ENCODE data around the gene NKAIN1.

The NKAIN1 gene

DNA sequence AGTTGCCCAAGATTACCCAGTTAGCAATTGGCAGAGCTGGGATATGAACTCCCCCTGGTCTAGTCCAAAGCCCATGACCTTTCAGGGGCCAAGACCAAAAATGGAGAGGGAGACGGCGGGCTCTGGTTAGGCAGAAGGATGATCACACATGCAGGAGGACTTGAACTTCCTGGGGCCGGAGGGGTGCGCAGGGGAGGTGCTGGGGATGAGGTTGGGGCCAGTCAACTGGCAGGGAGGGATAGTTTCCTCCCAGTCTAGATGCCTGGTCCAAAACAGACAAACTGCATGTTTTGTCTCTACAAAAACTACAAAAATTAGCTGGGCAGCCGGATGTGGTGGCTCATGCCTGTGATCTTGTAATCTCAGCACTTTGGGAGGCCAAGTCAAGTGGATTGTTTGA is 78.1 kb downstream of the NKAIN1 start:
- Mint-ChIP-seq H3K27me3 (peaks cover 4% of the 10 kb centered on the region), H3K4me1 (ENCODE audit: low read depth) (peaks cover 2% of the 10 kb centered on the region), H3K9me3 (no peaks in the 10 kb centered on the region), H3K4me3 (no peak overlapping the region), H3K36me3 (ENCODE audit: low read depth) (no peaks in the 10 kb centered on the region), H3K27ac (no peak overlapping the region)
- no peak for DNase-seq

GRCh38 chr1:31159869-31160611 is 79.6 kb downstream of the NKAIN1 start:
- H3K27ac Mint-ChIP-seq, result no peak overlapping the region
- H3K4me3 Mint-ChIP-seq, result no peak overlapping the region
- peaks cover 3% of the 10 kb centered on the region for H3K36me3 Mint-ChIP-seq (ENCODE audit: low read depth)
- peaks cover 8% of the 10 kb centered on the region for H3K4me1 Mint-ChIP-seq (ENCODE audit: low read depth)
- no peak for DNase-seq
- H3K9me3 Mint-ChIP-seq, result no peaks in the 10 kb centered on the region
- peaks cover 4% of the 10 kb centered on the region for H3K27me3 Mint-ChIP-seq

DNA sequence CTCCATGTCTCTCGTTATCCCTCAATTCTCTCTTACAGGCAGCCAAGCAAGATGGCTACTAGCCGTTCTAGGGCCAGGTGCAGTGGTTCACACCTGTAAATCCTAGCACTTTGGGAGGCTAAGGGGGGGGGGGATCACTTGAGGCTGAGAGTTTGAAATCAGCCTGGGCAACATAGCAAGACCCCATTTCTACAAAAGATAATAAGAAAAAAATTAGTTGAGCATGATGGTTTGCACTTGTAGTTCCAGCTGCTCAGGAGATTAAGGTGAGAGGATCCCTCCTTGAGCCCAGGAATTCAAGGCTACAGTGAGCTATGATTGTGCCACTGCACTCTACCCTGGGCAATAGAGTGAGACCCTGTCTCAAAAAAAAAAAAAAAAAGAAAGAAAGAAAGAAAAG is 80.4 kb downstream of the NKAIN1 start:
- H3K27me3 Mint-ChIP-seq, result peaks cover 4% of the 10 kb centered on the region
- H3K27ac Mint-ChIP-seq, result no peak overlapping the region
- peaks cover 3% of the 10 kb centered on the region for H3K36me3 Mint-ChIP-seq (ENCODE audit: low read depth)
- no peak overlapping the region for H3K4me3 Mint-ChIP-seq
- H3K4me1 Mint-ChIP-seq (ENCODE audit: low read depth), result peaks cover 9% of the 10 kb centered on the region
- DNase-seq, result no peak
- H3K9me3 Mint-ChIP-seq, result no peaks in the 10 kb centered on the region

- Mint-ChIP-seq H3K27me3 (no peaks in the 10 kb centered on the region), H3K27ac (peak overlapping the region; percentile 89), H3K4me3 (peak overlapping the region; percentile 86), H3K4me1 (ENCODE audit: low read depth) (peaks cover 16% of the 10 kb centered on the region), H3K9me3 (no peaks in the 10 kb centered on the region), H3K36me3 (ENCODE audit: low read depth) (peaks cover 3% of the 10 kb centered on the region)
- peak; percentile 83 for DNase-seq
Observed at GRCh38 chr1:31155216-31155806, 84.4 kb downstream of the NKAIN1 start.

GRCh38 chr1:31154632-31155215 is 85.0 kb downstream of the NKAIN1 start:
- no peaks in the 10 kb centered on the region for H3K9me3 Mint-ChIP-seq
- no peaks in the 10 kb centered on the region for H3K27me3 Mint-ChIP-seq
- peaks cover 3% of the 10 kb centered on the region for H3K36me3 Mint-ChIP-seq (ENCODE audit: low read depth)
- H3K4me1 Mint-ChIP-seq (ENCODE audit: low read depth), result peaks cover 16% of the 10 kb centered on the region
- peak; percentile 88 for DNase-seq
- peak overlapping the region; percentile 86 for H3K4me3 Mint-ChIP-seq
- peak overlapping the region; percentile 40 for H3K27ac Mint-ChIP-seq

DNA sequence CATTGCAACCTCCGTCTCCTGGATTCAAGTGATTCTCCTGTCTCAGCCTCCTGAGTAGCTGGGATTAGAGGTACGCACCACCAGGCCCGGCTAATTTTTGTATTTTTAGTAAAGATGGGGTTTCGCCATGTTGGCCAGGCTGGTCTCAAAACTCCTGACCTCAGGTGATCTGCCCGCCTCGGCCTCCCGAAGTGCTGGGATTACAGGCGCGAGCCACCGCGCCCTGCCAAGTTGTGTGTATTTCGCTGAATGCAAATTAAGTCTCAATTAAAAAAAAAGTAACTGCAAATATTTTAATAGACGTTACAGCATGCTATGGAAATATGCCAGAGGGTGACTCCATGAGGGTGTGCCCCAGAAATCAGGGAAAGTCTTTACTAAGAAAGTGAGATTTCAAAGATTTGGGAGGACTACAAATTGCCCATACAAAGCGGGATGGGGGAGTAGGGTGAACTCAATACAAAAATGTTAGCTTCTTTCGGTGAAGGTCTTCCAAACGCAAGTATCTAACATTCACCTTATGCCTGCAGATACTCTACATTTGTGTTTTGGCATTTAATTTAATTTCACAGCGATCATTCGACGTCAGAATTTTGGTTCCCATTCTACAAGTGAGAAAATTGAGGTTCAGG is 85.6 kb downstream of the NKAIN1 start:
- H3K4me3 Mint-ChIP-seq, result peak overlapping the region; percentile 62
- peak overlapping the region; percentile 40 for H3K27ac Mint-ChIP-seq
- no peaks in the 10 kb centered on the region for H3K27me3 Mint-ChIP-seq
- peaks cover 3% of the 10 kb centered on the region for H3K36me3 Mint-ChIP-seq (ENCODE audit: low read depth)
- peaks cover 16% of the 10 kb centered on the region for H3K4me1 Mint-ChIP-seq (ENCODE audit: low read depth)
- no peak for DNase-seq
- no peaks in the 10 kb centered on the region for H3K9me3 Mint-ChIP-seq

DNA sequence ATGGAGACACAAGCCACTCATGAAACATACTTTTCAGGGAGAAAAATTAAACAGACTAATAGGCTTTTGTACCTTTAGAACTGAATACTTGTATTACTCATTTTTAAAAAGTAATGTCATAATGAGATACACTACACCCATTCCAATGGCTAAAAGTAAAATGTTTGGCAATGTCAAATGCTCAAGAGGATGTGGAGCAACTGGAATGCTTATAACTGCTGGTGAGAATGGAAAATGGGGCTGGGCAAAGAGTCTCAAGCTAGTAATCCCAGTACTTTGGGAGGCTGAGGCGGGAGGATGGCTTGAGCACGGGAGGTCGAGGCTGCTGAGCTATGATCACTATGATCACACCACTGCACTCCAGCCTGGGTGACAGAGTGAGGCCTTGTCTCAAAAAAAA is 86.3 kb downstream of the NKAIN1 start:
- no peak for DNase-seq
- Mint-ChIP-seq H3K4me1 (ENCODE audit: low read depth) (peaks cover 16% of the 10 kb centered on the region), H3K27me3 (no peaks in the 10 kb centered on the region), H3K4me3 (no peak overlapping the region), H3K36me3 (ENCODE audit: low read depth) (peaks cover 3% of the 10 kb centered on the region), H3K27ac (peak overlapping the region; percentile 16), H3K9me3 (no peaks in the 10 kb centered on the region)

- DNase-seq, result no peak
- peaks cover 3% of the 10 kb centered on the region for H3K36me3 Mint-ChIP-seq (ENCODE audit: low read depth)
- no peaks in the 10 kb centered on the region for H3K9me3 Mint-ChIP-seq
- no peak overlapping the region for H3K4me3 Mint-ChIP-seq
- no peaks in the 10 kb centered on the region for H3K27me3 Mint-ChIP-seq
- H3K4me1 Mint-ChIP-seq (ENCODE audit: low read depth), result peaks cover 16% of the 10 kb centered on the region
- H3K27ac Mint-ChIP-seq, result no peak overlapping the region
Observed at GRCh38 chr1:31152181-31152795, 87.4 kb downstream of the NKAIN1 start.

DNA sequence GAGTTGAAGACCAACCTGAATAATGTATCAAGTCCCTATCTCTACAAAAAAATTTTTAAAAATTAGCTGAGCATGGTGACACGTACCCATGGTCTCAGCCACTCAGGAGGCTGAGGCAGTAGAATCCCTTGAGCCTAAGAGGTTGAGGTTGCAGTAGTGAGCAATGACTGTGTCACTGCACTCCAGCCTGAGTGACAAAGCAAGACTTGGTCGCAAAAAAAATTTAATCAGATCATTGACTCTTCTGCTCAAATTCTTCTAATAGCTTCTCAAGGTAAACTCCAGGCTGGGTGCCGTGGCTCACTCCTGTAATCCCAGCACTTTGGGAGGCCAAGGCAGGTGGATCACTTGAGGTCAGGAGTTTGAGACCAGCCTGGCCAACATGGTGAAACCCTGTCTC is 88.3 kb downstream of the NKAIN1 start:
- Mint-ChIP-seq H3K27me3 (no peaks in the 10 kb centered on the region), H3K9me3 (no peaks in the 10 kb centered on the region), H3K27ac (no peak overlapping the region), H3K4me3 (no peak overlapping the region), H3K4me1 (ENCODE audit: low read depth) (peaks cover 16% of the 10 kb centered on the region), H3K36me3 (ENCODE audit: low read depth) (peaks cover 3% of the 10 kb centered on the region)
- no peak for DNase-seq

GRCh38 chr1:31148409-31148808 is 91.3 kb downstream of the NKAIN1 start:
- no peak for DNase-seq
- Mint-ChIP-seq H3K27me3 (no peaks in the 10 kb centered on the region), H3K9me3 (no peaks in the 10 kb centered on the region), H3K4me1 (ENCODE audit: low read depth) (peaks cover 5% of the 10 kb centered on the region), H3K27ac (no peak overlapping the region), H3K4me3 (no peak overlapping the region), H3K36me3 (ENCODE audit: low read depth) (no peaks in the 10 kb centered on the region)

DNA sequence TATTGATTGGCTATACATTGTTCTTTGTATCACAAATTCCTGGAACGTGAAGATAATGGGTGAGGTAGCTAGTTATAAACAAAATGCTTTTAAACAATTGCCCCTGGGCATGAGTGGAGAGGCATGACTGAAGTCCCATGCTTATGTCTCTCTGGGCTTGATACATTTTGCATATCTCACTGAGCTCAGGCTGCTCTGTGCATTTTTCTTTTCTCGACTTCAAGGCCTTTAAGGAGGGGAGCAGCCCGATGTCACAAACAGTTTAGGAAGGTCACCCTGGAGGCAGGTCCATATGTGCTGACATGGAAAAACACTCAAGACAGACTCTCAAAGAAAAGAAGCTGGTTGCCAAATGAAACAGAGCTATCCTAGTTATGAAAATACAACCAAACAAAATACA is 94.0 kb downstream of the NKAIN1 start:
- no peak overlapping the region for H3K4me3 Mint-ChIP-seq
- no peaks in the 10 kb centered on the region for H3K27me3 Mint-ChIP-seq
- H3K27ac Mint-ChIP-seq, result no peak overlapping the region
- H3K36me3 Mint-ChIP-seq (ENCODE audit: low read depth), result no peaks in the 10 kb centered on the region
- H3K4me1 Mint-ChIP-seq (ENCODE audit: low read depth), result no peaks in the 10 kb centered on the region
- no peaks in the 10 kb centered on the region for H3K9me3 Mint-ChIP-seq
- DNase-seq, result no peak

GRCh38 chr1:31144442-31144841 is 95.2 kb downstream of the NKAIN1 start:
- Mint-ChIP-seq H3K9me3 (no peaks in the 10 kb centered on the region), H3K36me3 (ENCODE audit: low read depth) (no peaks in the 10 kb centered on the region), H3K27me3 (no peaks in the 10 kb centered on the region), H3K4me1 (ENCODE audit: low read depth) (no peaks in the 10 kb centered on the region), H3K27ac (no peak overlapping the region), H3K4me3 (no peak overlapping the region)
- DNase-seq, result no peak

DNA sequence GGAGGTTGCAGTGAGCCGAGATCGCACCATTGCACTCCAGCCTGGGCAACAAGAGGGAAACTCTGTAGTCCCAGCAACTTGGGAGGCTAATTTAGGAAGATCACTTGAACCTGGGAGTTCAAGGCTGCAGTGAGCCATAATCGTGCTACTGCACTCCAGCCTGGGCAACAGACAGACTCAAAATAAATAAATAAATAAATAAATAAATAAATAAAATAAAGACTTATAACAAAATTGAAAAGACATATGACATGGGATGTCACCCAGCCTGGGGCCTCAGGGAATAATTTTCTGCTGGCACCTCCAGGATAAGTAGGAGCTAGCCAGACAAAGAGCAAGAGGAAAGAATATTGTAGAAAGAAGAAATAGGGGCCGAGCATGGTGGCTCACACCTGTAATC is 96.2 kb downstream of the NKAIN1 start:
- no peak for DNase-seq
- H3K27me3 Mint-ChIP-seq, result no peaks in the 10 kb centered on the region
- no peaks in the 10 kb centered on the region for H3K36me3 Mint-ChIP-seq (ENCODE audit: low read depth)
- H3K27ac Mint-ChIP-seq, result no peak overlapping the region
- H3K9me3 Mint-ChIP-seq, result no peaks in the 10 kb centered on the region
- no peaks in the 10 kb centered on the region for H3K4me1 Mint-ChIP-seq (ENCODE audit: low read depth)
- H3K4me3 Mint-ChIP-seq, result no peak overlapping the region

DNA sequence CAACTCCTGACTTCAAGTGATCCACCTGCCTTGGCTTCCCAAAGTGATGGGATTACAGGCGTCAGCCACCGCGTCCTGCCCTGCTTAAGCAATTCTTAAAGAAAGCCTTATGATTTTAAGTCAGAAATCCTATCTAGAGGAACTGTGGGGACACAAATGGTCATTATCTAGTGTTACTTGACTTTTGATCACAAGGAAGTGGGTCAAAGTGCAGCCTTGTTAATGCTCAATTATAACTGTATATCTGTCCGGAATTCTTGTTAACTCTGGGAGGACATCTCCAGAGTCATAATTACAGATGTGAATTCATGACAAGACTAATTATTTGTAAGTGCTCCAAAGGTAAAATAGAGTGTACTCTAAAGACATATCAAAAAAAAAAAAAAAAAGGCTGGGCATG is 97.3 kb downstream of the NKAIN1 start:
- no peaks in the 10 kb centered on the region for H3K36me3 Mint-ChIP-seq (ENCODE audit: low read depth)
- no peak for DNase-seq

More for the DNA sequence above, 97.3 kb downstream of the NKAIN1 start:
- Mint-ChIP-seq H3K4me1 (ENCODE audit: low read depth) (no peaks in the 10 kb centered on the region), H3K9me3 (no peaks in the 10 kb centered on the region), H3K27me3 (no peaks in the 10 kb centered on the region), H3K4me3 (no peak overlapping the region), H3K27ac (no peak overlapping the region)
